GM18861 (cell line): ENCODE results near the gene PLEK.
"Not testable (repeated sequence)": the region's sequence is repeated elsewhere in the genome, so short reads cannot be mapped to it uniquely, and the experiment has no call there.

Experiments used
- ATAC-seq: cut with Tn5 transposase; IDR thresholded peaks from one replicate; pipeline ENCODE4 v1.9.1; 2021; ENCODE audit not compliant: unreplicated experiment

PLEK gene

GRCh38 chr2:68438455-68439303, 73.6 kb downstream of the PLEK start:
- no peak for ATAC-seq

GRCh38 chr2:68441179-68441993, 76.3 kb downstream of the PLEK start:
- peak; percentile 98 for ATAC-seq

GRCh38 chr2:68441994-68442322, 76.9 kb downstream of the PLEK start:
- no peak for ATAC-seq

- not testable (repeated sequence) for ATAC-seq
Measured at GRCh38 chr2:68446425-68446824, 81.3 kb downstream of the PLEK start.
